SU-DHL-6 (cell line): ENCODE results near the gene GREM2.

Source experiments
- H2AFZ ChIP-seq: fragments of 200-600 bp; sonication (generic); 2 replicates; pipeline ENCODE4 v1.6.1; 2014; ENCODE audit warnings: low read depth, mild to moderate bottlenecking, moderate library complexity, mixed read lengths, antibody characterized with exemption, low read length; ENCODE audit not compliant: severe bottlenecking
- H3F3A ChIP-seq: fragments of 200-600 bp; shearing (Covaris generic); 2 replicates; pipeline ENCODE4 v1.6.0; 2016; ENCODE audit warnings: antibody characterized with exemption, mild to moderate bottlenecking; ENCODE audit not compliant: insufficient read depth
- H3K27ac ChIP-seq: fragments of 200-600 bp; sonication (generic); 2 replicates; pipeline ENCODE4 v1.5.1; 2016; ENCODE audit warnings: low read depth, mild to moderate bottlenecking, low read length, moderate library complexity, mixed read lengths
- H3K27me3 ChIP-seq: fragments of 200-600 bp; sonication (generic), shearing (Covaris generic); 2 replicates; pipeline ENCODE4 v1.6.0; 2014; ENCODE audit warnings: mild to moderate bottlenecking, low read length
- H3K36me3 ChIP-seq: fragments of 200-600 bp; sonication (generic); 2 replicates; pipeline ENCODE4 v1.6.1; 2014; ENCODE audit warnings: mild to moderate bottlenecking, low read length, mixed read lengths
- H3K4me2 ChIP-seq: fragments of 300-600, 200-600 bp; shearing (Covaris generic), sonication (generic); 2 replicates; pipeline ENCODE4 v1.6.0; 2014; ENCODE audit warnings: low read length, low read depth, mild to moderate bottlenecking; ENCODE audit not compliant: poor library complexity, severe bottlenecking
- H3K4me3 ChIP-seq: fragments of 200-600 bp; sonication (generic); 2 replicates; pipeline ENCODE4 v1.5.1; 2014; ENCODE audit warnings: antibody characterized with exemption, low read length, mild to moderate bottlenecking, mixed read lengths; ENCODE audit not compliant: insufficient read depth, poor library complexity, severe bottlenecking
- H3K79me2 ChIP-seq: fragments of 200-600 bp; sonication (generic); 2 replicates; pipeline ENCODE4 v1.6.1; 2014; ENCODE audit warnings: mild to moderate bottlenecking, low read length, moderate library complexity; ENCODE audit not compliant: insufficient read depth
- H3K9ac ChIP-seq: fragments of 200-600 bp; sonication (generic); 2 replicates; pipeline ENCODE4 v1.7.0; 2014; ENCODE audit warnings: mild to moderate bottlenecking, low read length
- H3K9me2 ChIP-seq: fragments of 200-600 bp; sonication (generic); replicated peaks from 2 replicates; pipeline ENCODE4 v1.6.1; 2014; ENCODE audit warnings: low read length; ENCODE audit not compliant: insufficient read depth
- H3K9me3 ChIP-seq: fragments of 200-600 bp; sonication (generic); 2 replicates; pipeline ENCODE4 v1.6.1; 2014; ENCODE audit warnings: low read length, mixed read lengths; ENCODE audit not compliant: insufficient read depth
- H4K20me1 ChIP-seq: fragments of 200-600 bp; sonication (generic); 2 replicates; pipeline ENCODE4 v1.6.1; 2014; ENCODE audit warnings: low read depth, mild to moderate bottlenecking, antibody characterized with exemption, low read length, moderate library complexity, mixed read lengths
- CTCF ChIP-seq: fragments of 200-600 bp; sonication (generic); IDR thresholded peaks from one replicate; pipeline ENCODE4 v1.5.1; 2017; ENCODE audit warnings: antibody characterized with exemption, mild to moderate bottlenecking, low read length, moderate library complexity; ENCODE audit not compliant: insufficient read depth, poor library complexity, severe bottlenecking
- EZH2phosphoT487 ChIP-seq: fragments of 200-600 bp; sonication (generic), shearing (Covaris generic); conservative IDR thresholded peaks from 2 replicates; pipeline ENCODE4 v1.6.1; 2018; ENCODE audit warnings: mild to moderate bottlenecking, antibody characterized with exemption, low read length, moderate library complexity, mixed read lengths

GREM2 gene

GRCh38 chr1:240619906-240620621 is 8.1 kb upstream of the GREM2 start:
- H3K9me2 ChIP-seq = no peaks in the 10 kb centered on the region
- H3K9me3 ChIP-seq = no peaks in the 10 kb centered on the region
- H3K4me2 ChIP-seq = no peak overlapping the region
- no peak overlapping the region for H3K27ac ChIP-seq
- no peaks in the 10 kb centered on the region for H3K27me3 ChIP-seq
- no peaks in the 10 kb centered on the region for H3K36me3 ChIP-seq
- TF ChIP-seq EZH2phosphoT487 = no peak
- TF ChIP-seq CTCF = no peak
- no peak overlapping the region for H3K9ac ChIP-seq
- H3F3A ChIP-seq = no peaks in the 10 kb centered on the region
- no peaks in the 10 kb centered on the region for H4K20me1 ChIP-seq
- no peak overlapping the region for H2AFZ ChIP-seq
- no peaks in the 10 kb centered on the region for H3K79me2 ChIP-seq
- H3K4me3 ChIP-seq = no peak overlapping the region

GRCh38 chr1:240619357-240619756 is 7.4 kb upstream of the GREM2 start:
- H4K20me1 ChIP-seq = no peaks in the 10 kb centered on the region
- H3K79me2 ChIP-seq = no peaks in the 10 kb centered on the region
- TF ChIP-seq CTCF (no peak), EZH2phosphoT487 (no peak)
- no peaks in the 10 kb centered on the region for H3F3A ChIP-seq
- no peak overlapping the region for H3K27ac ChIP-seq
- no peaks in the 10 kb centered on the region for H3K9me3 ChIP-seq
- no peak overlapping the region for H3K9ac ChIP-seq
- no peak overlapping the region for H3K4me3 ChIP-seq
- no peak overlapping the region for H2AFZ ChIP-seq
- no peaks in the 10 kb centered on the region for H3K36me3 ChIP-seq
- H3K9me2 ChIP-seq = no peaks in the 10 kb centered on the region
- H3K4me2 ChIP-seq = no peak overlapping the region
- no peaks in the 10 kb centered on the region for H3K27me3 ChIP-seq

- H3K79me2 ChIP-seq = no peaks in the 10 kb centered on the region
- no peak for TF ChIP-seq CTCF
- no peak for TF ChIP-seq EZH2phosphoT487
- no peak overlapping the region for H3K4me3 ChIP-seq
- no peaks in the 10 kb centered on the region for H3K36me3 ChIP-seq
- H3K9ac ChIP-seq = no peak overlapping the region
- H3K27me3 ChIP-seq = no peaks in the 10 kb centered on the region
- no peak overlapping the region for H3K4me2 ChIP-seq
- no peaks in the 10 kb centered on the region for H3K9me3 ChIP-seq
- H3F3A ChIP-seq = no peaks in the 10 kb centered on the region
- H3K9me2 ChIP-seq = no peaks in the 10 kb centered on the region
- no peak overlapping the region for H2AFZ ChIP-seq
- H3K27ac ChIP-seq = no peak overlapping the region
- H4K20me1 ChIP-seq = no peaks in the 10 kb centered on the region
Measured at GRCh38 chr1:240618946-240619345, 7.0 kb upstream of the GREM2 start.
